ENCODE measurements around the gene GNPTG. TPM values are rescaled to one million over a fixed set of nuclear protein-coding genes. Genes with fewer than 3 reads are reported as not detected.
A peak's percentile ranks its signal among the peaks of the same experiment; 100 is the strongest.

GNPTG gene
- polyA plus RNA-seq, 1 of the 3 experiments (the other 2 are of a cell fraction) = 113 TPM

GRCh38 chr16:1333149-1333812 is 18.4 kb upstream of the GNPTG start, which contains the start of gene BAIAP3:
BAIAP3 (plus strand) TSS chr16:1333645; CDS start chr16:1338550, 4,905 bp downstream.
- DNase-seq = peak; percentile 92
- POLR2A ChIA-PET = no interaction called here
- Histone ChIP-seq H3K27me3 (ENCODE audit: insufficient read depth) (peaks cover 57% of the 10 kb centered on the region), H3K9ac (no peak within 1 kb of the TSS), H3K9me2 (no peaks in the 10 kb centered on the region), H4K20me1 (ENCODE audit: insufficient read depth) (0 out of 2 replicates have a peak, but pooled peaks cover 7% of the 10 kb centered on the region), H3K4me1 (ENCODE audit: control insufficient read depth in 1 of 2, insufficient read depth in 2 of 2, low read depth in 1 of 2, low read length in 1 of 2) (peaks cover 0 to 26% of the 10 kb centered on the region in 2 experiments; a peak in 1 of 4 replicates), H2AFZ (ENCODE audit: low read depth) (no peak within 1 kb of the TSS), H3K36me3 (replicated peaks in 1 of 2; ENCODE audit: control insufficient read depth in 1 of 2, insufficient read depth in 2 of 2, low read length in 1 of 2) (no peaks in the 10 kb centered on the region), H3K9me3 (no peaks in the 10 kb centered on the region), H3K4me3 (ENCODE audit: low read depth in 2 of 2, low read length in 1 of 2) (peak within 1 kb of the TSS in 1 of 2 experiments; percentile 24; a peak in 2 of 4 replicates), H3K79me2 (ENCODE audit: insufficient read depth) (no peaks in the 10 kb centered on the region), H3K4me2 (peak within 1 kb of the TSS; percentile 68), H3K27ac (ENCODE audit: low read depth in 2 of 2, low read length in 1 of 2) (no peak within 1 kb of the TSS), H3F3A (replicated peaks; ENCODE audit: insufficient read depth) (no peaks in the 10 kb centered on the region)
- 9% methylated on average over 17 of the region's 83 CpGs for WGBS (ENCODE audit: low lambda C conversion rate)
- TF ChIP-seq EZH2phosphoT487 (IDR thresholded peaks at IDR 0.05; ENCODE audit: borderline replicate concordance, low read depth) (peak; percentile 67; the same call in 1 of the 2 replicates), RAD21 (IDR thresholded peaks at IDR 0.05; ENCODE audit: low read length) (no peak)
- CTCF ChIA-PET = interaction anchor here (1.0 kb wide), 1 partner anchor 12 kb away, joined by 3 read pairs; no protein-coding TSS in a partner anchor

GRCh38 chr16:1333854-1334700 is 17.7 kb upstream of the GNPTG start:
- Histone ChIP-seq H3K9me2 (no peaks in the 10 kb centered on the region), H3K9ac (no peak overlapping the region), H3K4me1 (ENCODE audit: control insufficient read depth in 1 of 2, insufficient read depth in 2 of 2, low read depth in 1 of 2, low read length in 1 of 2) (peaks cover 0 to 26% of the 10 kb centered on the region in 2 experiments; a peak in 1 of 4 replicates), H3K36me3 (replicated peaks in 1 of 2; ENCODE audit: control insufficient read depth in 1 of 2, insufficient read depth in 2 of 2, low read length in 1 of 2) (no peaks in the 10 kb centered on the region), H3K9me3 (no peaks in the 10 kb centered on the region), H2AFZ (ENCODE audit: low read depth) (no peak overlapping the region), H3K27ac (ENCODE audit: low read depth in 2 of 2, low read length in 1 of 2) (no peak overlapping the region), H3K4me2 (peak overlapping the region; percentile 68; the same call in 1 of the 2 replicates), H3K4me3 (ENCODE audit: low read depth in 2 of 2, low read length in 1 of 2) (no peak overlapping the region), H4K20me1 (ENCODE audit: insufficient read depth) (0 out of 2 replicates have a peak, but pooled peaks cover 7% of the 10 kb centered on the region), H3K27me3 (ENCODE audit: insufficient read depth) (peaks cover 57% of the 10 kb centered on the region), H3F3A (replicated peaks; ENCODE audit: insufficient read depth) (no peaks in the 10 kb centered on the region), H3K79me2 (ENCODE audit: insufficient read depth) (no peaks in the 10 kb centered on the region)
- no peak for DNase-seq
- ChIA-PET CTCF (interaction anchor here (1.0 to 1.1 kb wide), 2 partner anchors 11 to 13 kb away, joined by 3 to 4 read pairs; no protein-coding TSS in a partner anchor), POLR2A (no interaction called here)
- WGBS (ENCODE audit: low lambda C conversion rate) = 3% methylated on average over 27 of the region's 78 CpGs
- TF ChIP-seq EZH2phosphoT487 (IDR thresholded peaks at IDR 0.05; ENCODE audit: borderline replicate concordance, low read depth) (peak; percentile 45; the same call in 1 of the 2 replicates), NRF1 (IDR thresholded peaks at IDR 0.05; ENCODE audit: low read depth, low read length) (no peak), EP300 (IDR thresholded peaks at IDR 0.05; ENCODE audit: borderline replicate concordance in 1 of 2, low read depth in 1 of 2, low read length in 1 of 2) (no peak)

DNA sequence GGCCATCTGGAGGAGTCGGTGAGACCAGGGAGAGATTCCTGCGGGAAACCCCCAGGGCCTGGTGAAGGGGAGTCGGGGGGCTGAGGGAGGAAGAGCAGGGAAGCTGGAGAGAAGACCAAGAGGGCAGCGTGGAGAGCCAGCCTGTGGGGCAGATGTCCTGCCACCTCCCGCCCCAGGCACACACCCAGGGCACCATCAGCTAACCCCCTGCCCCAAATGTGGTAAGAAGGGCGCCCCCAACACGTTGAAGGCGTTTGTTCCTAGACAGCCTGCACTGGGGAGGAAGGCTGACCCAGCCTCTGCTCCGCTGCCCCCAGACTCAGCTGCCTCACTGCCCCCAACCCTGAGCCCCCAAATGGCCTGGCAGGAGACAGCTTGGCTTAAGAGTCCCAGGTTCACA is 17.0 kb upstream of the GNPTG start:
- 0% methylated on average over 4 of the region's 9 CpGs for WGBS (ENCODE audit: low lambda C conversion rate)
- no peaks in the 10 kb centered on the region for H3K9me3 ChIP-seq
- H3K79me2 ChIP-seq (ENCODE audit: insufficient read depth) = no peaks in the 10 kb centered on the region
- ChIA-PET CTCF (interaction anchor here (1.1 to 2.2 kb wide), 3 partner anchors 12 to 29 kb away, joined by 4 to 7 read pairs (median 4); no protein-coding TSS in a partner anchor), POLR2A (interaction anchor here (1.2 kb wide), 1 partner anchor 196 kb away, joined by 3 read pairs; no protein-coding TSS in a partner anchor)
- DNase-seq = no peak
- TF ChIP-seq ZBTB33 (IDR thresholded peaks at IDR 0.05; ENCODE audit: borderline replicate concordance, low read depth) = no peak
- TF ChIP-seq, protein P1, sequence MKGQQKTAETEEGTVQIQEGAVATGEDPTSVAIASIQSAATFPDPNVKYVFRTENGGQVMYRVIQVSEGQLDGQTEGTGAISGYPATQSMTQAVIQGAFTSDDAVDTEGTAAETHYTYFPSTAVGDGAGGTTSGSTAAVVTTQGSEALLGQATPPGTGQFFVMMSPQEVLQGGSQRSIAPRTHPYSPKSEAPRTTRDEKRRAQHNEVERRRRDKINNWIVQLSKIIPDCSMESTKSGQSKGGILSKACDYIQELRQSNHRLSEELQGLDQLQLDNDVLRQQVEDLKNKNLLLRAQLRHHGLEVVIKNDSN (IDR thresholded peaks at IDR 0.05; ENCODE audit: borderline replicate concordance, low read depth) = no peak
- TF ChIP-seq JUND (IDR thresholded peaks at IDR 0.05) = no peak
- no peak for TF ChIP-seq FOXJ3 (CRISPR knock-in tag; IDR thresholded peaks at IDR 0.05)
- TF ChIP-seq NFIC (IDR thresholded peaks at IDR 0.05; ENCODE audit: borderline replicate concordance) = no peak
- no peak for TF ChIP-seq FOSL2 (IDR thresholded peaks at IDR 0.05; ENCODE audit: borderline replicate concordance, low read depth)
- TF ChIP-seq TAF1 (IDR thresholded peaks at IDR 0.05; ENCODE audit: borderline replicate concordance, low read depth, low read length) = no peak
- no peak for TF ChIP-seq ELF1 (IDR thresholded peaks at IDR 0.05)
- H2AFZ ChIP-seq (ENCODE audit: low read depth) = no peak overlapping the region
- no peak overlapping the region for H3K9ac ChIP-seq
- no peaks in the 10 kb centered on the region for H3F3A ChIP-seq (replicated peaks; ENCODE audit: insufficient read depth)
- H3K4me3 ChIP-seq (ENCODE audit: low read depth in 2 of 2, low read length in 1 of 2) = no peak overlapping the region
- H3K4me1 ChIP-seq (ENCODE audit: control insufficient read depth in 1 of 2, insufficient read depth in 2 of 2, low read depth in 1 of 2, low read length in 1 of 2) = peaks cover 0 to 26% of the 10 kb centered on the region in 2 experiments; a peak in 1 of 4 replicates
- peaks cover 57% of the 10 kb centered on the region for H3K27me3 ChIP-seq (ENCODE audit: insufficient read depth)
- H4K20me1 ChIP-seq (ENCODE audit: insufficient read depth) = 0 out of 2 replicates have a peak, but pooled peaks cover 7% of the 10 kb centered on the region
- no peak overlapping the region for H3K27ac ChIP-seq (ENCODE audit: low read depth in 2 of 2, low read length in 1 of 2)
- H3K9me2 ChIP-seq = no peaks in the 10 kb centered on the region
- H3K4me2 ChIP-seq = no peak overlapping the region
- H3K36me3 ChIP-seq (replicated peaks in 1 of 2; ENCODE audit: control insufficient read depth in 1 of 2, insufficient read depth in 2 of 2, low read length in 1 of 2) = no peaks in the 10 kb centered on the region
